ENCODE measurements around the gene TMCO1.

DNA sequence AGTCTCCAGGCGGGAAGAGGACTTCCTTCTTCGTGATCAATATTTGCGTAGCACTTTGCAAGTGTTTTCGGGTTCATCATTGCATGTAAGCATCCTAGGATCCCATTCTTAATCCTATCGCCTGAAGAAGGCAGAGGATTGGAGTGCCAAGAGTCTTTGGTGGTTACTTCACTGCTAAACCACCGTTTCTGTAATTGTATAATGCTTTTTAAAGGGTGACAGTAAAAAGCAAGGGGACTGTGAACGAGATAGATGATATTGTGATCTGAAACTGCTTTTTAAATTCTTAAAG lies 70.0 kb downstream of the TMCO1 start:
- TF ChIP-seq EP300 (IDR thresholded peaks at IDR 0.05; ENCODE audit: borderline replicate concordance in 1 of 2, low read depth in 1 of 2, low read length in 1 of 2) (no peak), FOXM1 (IDR thresholded peaks at IDR 0.05; ENCODE audit: low read depth) (no peak), JUND (IDR thresholded peaks at IDR 0.05) (no peak), POLR2AphosphoS5 (IDR thresholded peaks at IDR 0.05; ENCODE audit: low read depth, low read length) (no peak; the same call in 1 of the 2 replicates), EZH2phosphoT487 (IDR thresholded peaks at IDR 0.05; ENCODE audit: borderline replicate concordance, low read depth) (no peak), GABPA (IDR thresholded peaks at IDR 0.05; ENCODE audit: low read depth) (no peak), GATA2 (CRISPR knock-in tag; IDR thresholded peaks at IDR 0.05) (no peak), ELF1 (IDR thresholded peaks at IDR 0.05) (no peak)
- TF ChIP-seq, protein P1, sequence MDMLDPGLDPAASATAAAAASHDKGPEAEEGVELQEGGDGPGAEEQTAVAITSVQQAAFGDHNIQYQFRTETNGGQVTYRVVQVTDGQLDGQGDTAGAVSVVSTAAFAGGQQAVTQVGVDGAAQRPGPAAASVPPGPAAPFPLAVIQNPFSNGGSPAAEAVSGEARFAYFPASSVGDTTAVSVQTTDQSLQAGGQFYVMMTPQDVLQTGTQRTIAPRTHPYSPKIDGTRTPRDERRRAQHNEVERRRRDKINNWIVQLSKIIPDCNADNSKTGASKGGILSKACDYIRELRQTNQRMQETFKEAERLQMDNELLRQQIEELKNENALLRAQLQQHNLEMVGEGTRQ (IDR thresholded peaks at IDR 0.05; ENCODE audit: borderline replicate concordance, low read depth, low read length), result no peak
- TF ChIP-seq, protein P2, sequence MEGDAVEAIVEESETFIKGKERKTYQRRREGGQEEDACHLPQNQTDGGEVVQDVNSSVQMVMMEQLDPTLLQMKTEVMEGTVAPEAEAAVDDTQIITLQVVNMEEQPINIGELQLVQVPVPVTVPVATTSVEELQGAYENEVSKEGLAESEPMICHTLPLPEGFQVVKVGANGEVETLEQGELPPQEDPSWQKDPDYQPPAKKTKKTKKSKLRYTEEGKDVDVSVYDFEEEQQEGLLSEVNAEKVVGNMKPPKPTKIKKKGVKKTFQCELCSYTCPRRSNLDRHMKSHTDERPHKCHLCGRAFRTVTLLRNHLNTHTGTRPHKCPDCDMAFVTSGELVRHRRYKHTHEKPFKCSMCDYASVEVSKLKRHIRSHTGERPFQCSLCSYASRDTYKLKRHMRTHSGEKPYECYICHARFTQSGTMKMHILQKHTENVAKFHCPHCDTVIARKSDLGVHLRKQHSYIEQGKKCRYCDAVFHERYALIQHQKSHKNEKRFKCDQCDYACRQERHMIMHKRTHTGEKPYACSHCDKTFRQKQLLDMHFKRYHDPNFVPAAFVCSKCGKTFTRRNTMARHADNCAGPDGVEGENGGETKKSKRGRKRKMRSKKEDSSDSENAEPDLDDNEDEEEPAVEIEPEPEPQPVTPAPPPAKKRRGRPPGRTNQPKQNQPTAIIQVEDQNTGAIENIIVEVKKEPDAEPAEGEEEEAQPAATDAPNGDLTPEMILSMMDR (IDR thresholded peaks at IDR 0.05), result no peak
- TF ChIP-seq, protein P3, sequence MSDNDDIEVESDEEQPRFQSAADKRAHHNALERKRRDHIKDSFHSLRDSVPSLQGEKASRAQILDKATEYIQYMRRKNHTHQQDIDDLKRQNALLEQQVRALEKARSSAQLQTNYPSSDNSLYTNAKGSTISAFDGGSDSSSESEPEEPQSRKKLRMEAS (IDR thresholded peaks at IDR 0.05; ENCODE audit: low read depth), result no peak; the same call in none of the 2 replicates
- TF ChIP-seq, protein P4, sequence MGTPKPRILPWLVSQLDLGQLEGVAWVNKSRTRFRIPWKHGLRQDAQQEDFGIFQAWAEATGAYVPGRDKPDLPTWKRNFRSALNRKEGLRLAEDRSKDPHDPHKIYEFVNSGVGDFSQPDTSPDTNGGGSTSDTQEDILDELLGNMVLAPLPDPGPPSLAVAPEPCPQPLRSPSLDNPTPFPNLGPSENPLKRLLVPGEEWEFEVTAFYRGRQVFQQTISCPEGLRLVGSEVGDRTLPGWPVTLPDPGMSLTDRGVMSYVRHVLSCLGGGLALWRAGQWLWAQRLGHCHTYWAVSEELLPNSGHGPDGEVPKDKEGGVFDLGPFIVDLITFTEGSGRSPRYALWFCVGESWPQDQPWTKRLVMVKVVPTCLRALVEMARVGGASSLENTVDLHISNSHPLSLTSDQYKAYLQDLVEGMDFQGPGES (IDR thresholded peaks at IDR 0.05; ENCODE audit: low read depth, low read length), result no peak
- TF ChIP-seq, protein P5, sequence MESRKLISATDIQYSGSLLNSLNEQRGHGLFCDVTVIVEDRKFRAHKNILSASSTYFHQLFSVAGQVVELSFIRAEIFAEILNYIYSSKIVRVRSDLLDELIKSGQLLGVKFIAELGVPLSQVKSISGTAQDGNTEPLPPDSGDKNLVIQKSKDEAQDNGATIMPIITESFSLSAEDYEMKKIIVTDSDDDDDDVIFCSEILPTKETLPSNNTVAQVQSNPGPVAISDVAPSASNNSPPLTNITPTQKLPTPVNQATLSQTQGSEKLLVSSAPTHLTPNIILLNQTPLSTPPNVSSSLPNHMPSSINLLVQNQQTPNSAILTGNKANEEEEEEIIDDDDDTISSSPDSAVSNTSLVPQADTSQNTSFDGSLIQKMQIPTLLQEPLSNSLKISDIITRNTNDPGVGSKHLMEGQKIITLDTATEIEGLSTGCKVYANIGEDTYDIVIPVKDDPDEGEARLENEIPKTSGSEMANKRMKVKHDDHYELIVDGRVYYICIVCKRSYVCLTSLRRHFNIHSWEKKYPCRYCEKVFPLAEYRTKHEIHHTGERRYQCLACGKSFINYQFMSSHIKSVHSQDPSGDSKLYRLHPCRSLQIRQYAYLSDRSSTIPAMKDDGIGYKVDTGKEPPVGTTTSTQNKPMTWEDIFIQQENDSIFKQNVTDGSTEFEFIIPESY (IDR thresholded peaks at IDR 0.05; ENCODE audit: borderline replicate concordance, low read depth), result no peak

All from SK-N-SH (cell line).